ENCODE data around the gene CNTN3. TPM values are rescaled to one million over a fixed set of nuclear protein-coding genes. Genes with fewer than 3 reads are reported as not detected.
A peak's percentile ranks its signal among the peaks of the same experiment; 100 is the strongest.

CNTN3 gene
- 3.8 TPM for total RNA-seq
- 3.8 TPM for polyA plus RNA-seq (ENCODE audit: insufficient read depth, low read depth, low replicate concordance)
- long read RNA-seq, donor 1, full-length matches to known transcripts = 2 of 2 reads
- long read RNA-seq, donor 1, partial matches to known transcripts = 0 of 2 reads
- long read RNA-seq, donor 1, other reads (novel, unspliced or antisense) = 0 of 2 reads
- long read RNA-seq, donor 2 = 0 reads
- long read RNA-seq, donor 3, partial matches to known transcripts = 0 of 2 reads
- long read RNA-seq, donor 3, other reads (novel, unspliced or antisense) = 0 of 2 reads
- long read RNA-seq, donor 4 = 0 reads
- long read RNA-seq, donor 5 = 0 reads
- long read RNA-seq, donor 6, partial matches to known transcripts = 0 of 1 reads
- long read RNA-seq, donor 6, other reads (novel, unspliced or antisense) = 0 of 1 reads
- long read RNA-seq, donor 7, partial matches to known transcripts = 0 of 3 reads
- long read RNA-seq, donor 7, other reads (novel, unspliced or antisense) = 3 of 3 reads
- long read RNA-seq, donor 8, partial matches to known transcripts = 0 of 1 reads
- long read RNA-seq, donor 8, other reads (novel, unspliced or antisense) = 0 of 1 reads
- long read RNA-seq, donor 9 = 0 reads
- long read RNA-seq, donor 10, partial matches to known transcripts = 0 of 1 reads
- long read RNA-seq, donor 10, other reads (novel, unspliced or antisense) = 0 of 1 reads

DNA sequence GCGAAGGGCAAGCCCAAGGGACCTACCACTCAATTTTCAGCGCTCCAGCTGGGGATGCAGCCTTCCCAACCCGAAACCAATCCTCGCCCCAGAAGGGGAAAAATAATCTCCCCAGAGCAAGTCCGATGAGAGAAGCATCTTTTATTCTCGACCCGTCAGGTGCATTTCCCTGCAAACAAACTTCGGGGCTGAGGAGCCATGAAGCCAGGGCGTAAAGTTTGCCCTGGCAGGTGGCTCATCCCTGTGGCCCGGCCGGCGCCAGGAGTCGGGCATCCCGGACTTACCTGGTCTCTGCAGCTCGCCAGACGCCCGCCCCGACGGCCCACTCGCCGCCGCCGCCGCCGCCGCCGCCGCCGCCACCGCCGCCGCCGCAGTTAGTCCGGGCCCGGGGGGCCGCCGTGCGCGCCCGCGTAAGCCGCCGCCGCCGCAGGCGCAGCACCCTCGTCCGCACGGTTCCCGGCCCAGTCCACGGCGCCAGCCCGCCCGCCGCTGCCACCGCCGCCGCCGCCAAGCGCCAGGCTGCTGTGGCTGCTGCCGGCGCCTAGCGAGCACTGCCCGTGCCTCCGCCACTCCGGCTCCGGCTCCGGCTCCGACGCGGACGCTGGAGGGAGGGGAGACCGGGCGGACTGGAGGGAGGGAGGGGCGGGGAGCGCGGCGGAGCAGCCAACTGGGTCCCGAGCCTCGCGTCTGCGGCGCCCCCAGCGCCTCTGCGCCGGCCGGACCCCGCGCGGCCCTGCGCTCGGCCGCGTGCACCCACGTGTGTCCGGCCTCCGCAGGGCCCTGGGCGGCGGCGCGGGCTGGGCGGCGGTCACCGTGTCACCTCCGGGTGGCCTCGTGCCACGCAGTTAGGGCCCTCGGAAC, at the start of gene CNTN3:
TSS of gene CNTN3 (minus strand) at position 553 of the 861 bp plus-strand sequence. CDS start 93,547 bp downstream, outside the sequence.
- Histone ChIP-seq H3K36me3 (ENCODE audit: control insufficient read depth in 2 of 3, insufficient read depth in 3 of 3, low read length in 3 of 3) (no peaks in the 10 kb centered on the region), H3K4me1 (ENCODE audit: control insufficient read depth in 2 of 3, insufficient read depth in 2 of 3, low read depth in 1 of 3, low read length in 3 of 3) (no peaks in the 10 kb centered on the region), H3K27me3 (ENCODE audit: control insufficient read depth, insufficient read depth, low read length) (no peaks in the 10 kb centered on the region), H3K9ac (ENCODE audit: low read length in 3 of 3) (peak within 1 kb of the TSS in 2 of 3 donors; percentile 38 to 67), H3K9me3 (ENCODE audit: control insufficient read depth in 2 of 3, insufficient read depth in 1 of 3, low read length in 3 of 3) (no peaks in the 10 kb centered on the region), H3K4me3 (ENCODE audit: low read length in 3 of 3) (peak within 1 kb of the TSS; percentile 36 to 84 (median 81)), H3K27ac (ENCODE audit: low read depth in 2 of 2, low read length in 2 of 2) (peak within 1 kb of the TSS; percentile 14 to 25)
- TF ChIP-seq, protein P1, sequence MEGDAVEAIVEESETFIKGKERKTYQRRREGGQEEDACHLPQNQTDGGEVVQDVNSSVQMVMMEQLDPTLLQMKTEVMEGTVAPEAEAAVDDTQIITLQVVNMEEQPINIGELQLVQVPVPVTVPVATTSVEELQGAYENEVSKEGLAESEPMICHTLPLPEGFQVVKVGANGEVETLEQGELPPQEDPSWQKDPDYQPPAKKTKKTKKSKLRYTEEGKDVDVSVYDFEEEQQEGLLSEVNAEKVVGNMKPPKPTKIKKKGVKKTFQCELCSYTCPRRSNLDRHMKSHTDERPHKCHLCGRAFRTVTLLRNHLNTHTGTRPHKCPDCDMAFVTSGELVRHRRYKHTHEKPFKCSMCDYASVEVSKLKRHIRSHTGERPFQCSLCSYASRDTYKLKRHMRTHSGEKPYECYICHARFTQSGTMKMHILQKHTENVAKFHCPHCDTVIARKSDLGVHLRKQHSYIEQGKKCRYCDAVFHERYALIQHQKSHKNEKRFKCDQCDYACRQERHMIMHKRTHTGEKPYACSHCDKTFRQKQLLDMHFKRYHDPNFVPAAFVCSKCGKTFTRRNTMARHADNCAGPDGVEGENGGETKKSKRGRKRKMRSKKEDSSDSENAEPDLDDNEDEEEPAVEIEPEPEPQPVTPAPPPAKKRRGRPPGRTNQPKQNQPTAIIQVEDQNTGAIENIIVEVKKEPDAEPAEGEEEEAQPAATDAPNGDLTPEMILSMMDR (IDR thresholded peaks at IDR 0.05; ENCODE audit: borderline replicate concordance, extremely low read depth, insufficient read depth) = no peak
- FAIRE-seq = no peak
- intact Hi-C loops (cut with DNase I) = no loop called here
- DNase-seq = peak; percentile 73 to 89 (median 75)

GRCh38 chr3:74663178-74663577, 48.7 kb upstream of the CNTN3 start:
- FAIRE-seq (no peak), DNase-seq (no peak)
- no peak overlapping the region for H3K9ac ChIP-seq (ENCODE audit: low read length in 3 of 3)
- no peaks in the 10 kb centered on the region for H3K4me1 ChIP-seq (ENCODE audit: control insufficient read depth in 2 of 3, insufficient read depth in 2 of 3, low read depth in 1 of 3, low read length in 3 of 3)
- no peaks in the 10 kb centered on the region for H3K27me3 ChIP-seq (ENCODE audit: control insufficient read depth, insufficient read depth, low read length)
- TF ChIP-seq, protein P1 (IDR thresholded peaks at IDR 0.05; ENCODE audit: borderline replicate concordance, extremely low read depth, insufficient read depth) = no peak
- H3K36me3 ChIP-seq (ENCODE audit: control insufficient read depth in 2 of 3, insufficient read depth in 3 of 3, low read length in 3 of 3) = no peaks in the 10 kb centered on the region
- H3K9me3 ChIP-seq (ENCODE audit: control insufficient read depth in 2 of 3, insufficient read depth in 1 of 3, low read length in 3 of 3) = no peaks in the 10 kb centered on the region
- intact Hi-C loops (cut with DNase I) = no loop called here
- H3K27ac ChIP-seq (ENCODE audit: low read depth in 2 of 2, low read length in 2 of 2) = no peak overlapping the region
- H3K4me3 ChIP-seq (ENCODE audit: low read length in 3 of 3) = no peak overlapping the region

DNA sequence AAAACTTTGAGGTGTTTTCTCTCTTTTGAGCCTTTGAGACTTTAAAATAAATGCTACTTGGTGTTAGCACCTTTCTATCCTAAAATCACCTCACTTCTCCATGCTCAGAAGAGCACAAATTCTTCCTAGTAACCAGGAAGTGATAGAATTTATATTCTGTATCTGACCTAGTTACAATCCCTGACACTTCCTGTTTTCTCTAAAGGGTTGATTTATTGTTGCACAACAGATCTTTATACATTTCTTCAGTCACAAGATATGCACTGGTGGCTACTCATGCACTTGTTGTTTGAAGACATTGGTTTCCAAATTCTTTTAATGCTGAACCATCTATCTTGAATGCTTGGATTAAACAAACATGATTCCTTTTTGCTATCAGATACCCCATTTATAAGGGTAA, 47.2 kb upstream of the CNTN3 start:
- Histone ChIP-seq H3K36me3 (ENCODE audit: control insufficient read depth in 2 of 3, insufficient read depth in 3 of 3, low read length in 3 of 3) (no peaks in the 10 kb centered on the region), H3K27ac (ENCODE audit: low read depth in 2 of 2, low read length in 2 of 2) (no peak overlapping the region), H3K9ac (ENCODE audit: low read length in 3 of 3) (no peak overlapping the region), H3K4me3 (ENCODE audit: low read length in 3 of 3) (no peak overlapping the region), H3K9me3 (ENCODE audit: control insufficient read depth in 2 of 3, insufficient read depth in 1 of 3, low read length in 3 of 3) (no peaks in the 10 kb centered on the region), H3K4me1 (ENCODE audit: control insufficient read depth in 2 of 3, insufficient read depth in 2 of 3, low read depth in 1 of 3, low read length in 3 of 3) (no peaks in the 10 kb centered on the region), H3K27me3 (ENCODE audit: control insufficient read depth, insufficient read depth, low read length) (no peaks in the 10 kb centered on the region)
- intact Hi-C loops (cut with DNase I) = no loop called here
- DNase-seq = peak in 2 of 5 donors; percentile 7 to 18
- no peak for FAIRE-seq
- TF ChIP-seq, protein P1 (IDR thresholded peaks at IDR 0.05; ENCODE audit: borderline replicate concordance, extremely low read depth, insufficient read depth) = no peak

Data from kidney (tissue), 22 donors.